ENCODE data around the gene LAMC1. TPM values are rescaled to one million over a fixed set of nuclear protein-coding genes. Genes with fewer than 3 reads are reported as not detected.
"Not testable (repeated sequence)": the region's sequence is repeated elsewhere in the genome, so short reads cannot be mapped to it uniquely, and the experiment has no call there.

Gene LAMC1
- total RNA-seq, 1 experiment from 2014 or later = 190 TPM

- no peak for DNase-seq (ENCODE audit: low spot score)
These were observed 125.4 kb downstream of the LAMC1 start for GRCh38 chr1:183148599-183148998.

GRCh38 chr1:183149273-183149672 lies 126.1 kb downstream of the LAMC1 start:
- no peak for DNase-seq (ENCODE audit: low spot score)

GRCh38 chr1:183150032-183150431 lies 126.8 kb downstream of the LAMC1 start:
- DNase-seq (ENCODE audit: low spot score) = not testable (repeated sequence)

DNA sequence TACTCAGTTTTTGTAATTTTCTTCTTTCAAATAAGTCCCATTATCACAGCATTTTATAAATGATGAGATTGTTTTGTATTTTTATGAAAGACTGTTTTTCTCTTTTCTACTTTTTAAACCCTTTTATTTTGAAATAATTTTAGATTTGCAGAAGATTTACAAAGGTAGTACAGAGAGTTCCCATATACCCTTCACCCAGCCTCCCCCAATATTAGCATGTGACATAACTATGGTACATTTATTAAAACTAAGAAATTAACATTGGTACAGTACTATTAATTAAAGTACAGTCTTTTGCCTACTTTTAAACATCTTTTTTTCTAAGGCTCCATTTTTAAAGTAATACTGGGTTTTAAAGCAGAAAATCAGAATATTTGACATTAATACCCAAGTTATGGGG lies 127.2 kb downstream of the LAMC1 start:
- no peak for DNase-seq (ENCODE audit: low spot score)

- no peak for DNase-seq (ENCODE audit: low spot score)
These were observed 129.0 kb downstream of the LAMC1 start for GRCh38 chr1:183152180-183152579.

DNA sequence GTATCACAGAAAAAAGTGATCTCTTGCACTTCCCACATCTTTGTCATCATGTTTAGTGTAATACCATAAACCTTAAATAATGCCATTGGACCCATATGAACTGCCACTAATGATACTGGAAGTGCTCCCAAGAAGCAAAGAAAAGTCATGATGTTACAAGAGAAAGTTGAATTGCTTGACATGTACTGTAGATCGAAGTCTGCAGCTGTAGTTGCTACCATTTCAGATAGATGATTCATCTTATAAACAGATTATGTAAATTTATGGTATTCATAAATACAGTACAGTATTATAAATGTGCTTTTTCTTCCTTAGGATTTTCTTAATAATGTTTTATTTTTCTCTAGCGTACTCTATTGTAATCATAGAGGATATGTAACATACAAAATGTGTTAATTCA lies 132.7 kb downstream of the LAMC1 start:
- no peak for DNase-seq (ENCODE audit: low spot score)

DNA sequence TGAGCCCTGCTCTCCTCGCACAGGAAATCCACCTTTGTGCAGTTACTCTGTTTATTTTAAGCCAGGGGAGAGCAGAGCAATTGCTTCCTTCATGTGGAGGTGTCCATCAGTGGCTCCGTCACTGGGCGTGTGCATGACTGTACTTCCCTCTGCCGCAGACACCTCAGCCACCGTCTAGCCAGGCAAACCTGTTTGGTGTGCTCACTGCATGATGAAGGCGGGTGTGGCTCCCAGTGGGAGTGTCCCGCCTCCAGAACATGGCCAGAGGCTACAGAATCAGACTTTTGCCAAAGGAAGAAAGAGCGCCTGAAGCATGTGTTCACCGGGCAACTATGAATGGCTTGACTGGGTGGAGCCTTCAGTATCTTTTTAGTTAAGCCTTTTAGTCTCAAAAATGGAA lies 136.7 kb downstream of the LAMC1 start:
- peak; percentile 96 for DNase-seq (ENCODE audit: low spot score)

DNA sequence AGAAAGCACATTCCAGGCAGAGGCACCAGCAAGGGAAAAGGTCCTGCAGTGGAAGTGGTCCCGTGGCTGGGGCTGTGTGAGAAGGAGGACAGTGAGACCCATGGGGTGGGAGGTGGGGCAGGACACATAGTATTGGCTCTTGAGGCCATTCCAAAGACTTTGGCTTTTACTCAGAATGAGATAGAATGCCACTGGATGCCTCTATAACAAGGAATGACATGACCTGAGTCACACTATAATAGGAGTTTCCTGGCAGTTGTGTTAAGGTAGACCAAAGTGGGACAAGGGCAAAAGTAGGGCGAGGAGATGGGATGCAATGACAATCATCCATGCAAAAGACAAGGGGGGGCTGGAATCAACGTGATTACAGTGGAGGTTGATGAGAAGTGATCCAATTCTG lies 138.2 kb downstream of the LAMC1 start:
- DNase-seq (ENCODE audit: low spot score) = peak; percentile 33

GRCh38 chr1:183163316-183163715 lies 140.1 kb downstream of the LAMC1 start:
- DNase-seq (ENCODE audit: low spot score) = peak; percentile 95

- DNase-seq (ENCODE audit: low spot score) = peak; percentile 99
These were observed 141.1 kb downstream of the LAMC1 start for GRCh38 chr1:183164340-183164739.

- DNase-seq (ENCODE audit: low spot score) = peak; percentile 33
These were observed 141.7 kb downstream of the LAMC1 start for GRCh38 chr1:183164963-183165362.

DNA sequence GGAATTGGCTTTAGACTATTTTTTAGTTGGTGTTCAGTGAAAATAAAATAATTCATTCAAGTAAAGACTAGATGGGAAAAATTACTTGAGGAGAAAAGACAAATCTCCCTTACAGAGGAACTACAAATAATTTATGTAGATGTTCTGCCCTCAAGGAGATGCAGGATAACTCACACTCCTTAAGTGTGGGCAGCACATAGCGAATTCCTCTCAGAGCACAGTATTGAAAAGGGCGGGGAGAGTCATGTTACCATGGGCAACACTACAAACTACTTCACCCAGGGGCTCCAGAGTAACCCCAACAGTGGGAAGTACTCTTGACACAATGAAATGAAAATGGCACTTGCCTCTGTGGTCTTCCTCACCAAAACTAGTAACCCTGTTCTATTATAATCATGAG lies 142.2 kb downstream of the LAMC1 start:
- peak; percentile 26 for DNase-seq (ENCODE audit: low spot score)

DNA sequence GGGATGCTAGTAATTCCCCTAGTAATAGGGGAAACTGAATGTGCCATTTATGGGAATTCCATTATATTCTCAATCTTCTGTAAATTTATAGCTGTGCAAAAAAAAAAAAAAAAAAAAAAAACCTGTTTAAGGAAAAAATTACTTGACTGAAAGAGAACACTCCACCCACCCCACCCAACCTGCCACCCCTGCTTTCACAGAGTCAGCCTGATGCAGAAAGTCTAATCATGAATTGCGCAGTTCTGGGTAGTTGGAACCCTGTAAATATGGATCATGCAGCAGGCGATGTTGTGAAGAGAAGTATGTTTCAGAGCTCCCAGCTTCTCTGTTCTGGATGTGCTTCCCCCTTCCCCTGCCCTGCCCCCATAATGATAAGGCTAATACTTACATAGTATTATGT lies 143.2 kb downstream of the LAMC1 start:
- no peak for DNase-seq (ENCODE audit: low spot score)

DNA sequence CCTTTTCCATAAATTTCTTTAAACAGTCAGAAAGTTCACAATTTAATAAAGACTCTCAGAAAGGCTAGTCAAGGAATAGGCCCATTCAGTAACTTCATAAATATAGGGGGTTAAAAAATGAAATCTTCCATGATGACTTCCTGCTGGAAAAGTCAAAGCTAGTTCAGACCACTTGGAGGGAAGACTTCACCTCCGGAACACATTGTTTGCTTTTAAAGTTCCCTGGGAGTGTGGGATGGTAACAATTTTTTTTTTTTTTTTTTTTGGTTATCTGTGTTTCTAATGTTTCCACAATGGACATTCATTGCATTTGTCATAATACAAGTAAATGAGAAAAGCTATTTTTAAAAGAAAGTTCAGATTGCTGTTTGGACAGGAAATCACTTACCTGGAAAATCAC lies 144.5 kb downstream of the LAMC1 start:
- no peak for DNase-seq (ENCODE audit: low spot score)

GRCh38 chr1:183168308-183168707 lies 145.1 kb downstream of the LAMC1 start:
- no peak for DNase-seq (ENCODE audit: low spot score)

GRCh38 chr1:183173828-183174227 lies 150.6 kb downstream of the LAMC1 start:
- DNase-seq (ENCODE audit: low spot score) = no peak

GRCh38 chr1:183175631-183176030 lies 152.4 kb downstream of the LAMC1 start:
- DNase-seq (ENCODE audit: low spot score) = no peak

- no peak for DNase-seq (ENCODE audit: low spot score)
These were observed 155.3 kb downstream of the LAMC1 start for GRCh38 chr1:183178545-183178944.

- no peak for DNase-seq (ENCODE audit: low spot score)
These were observed 155.8 kb downstream of the LAMC1 start for GRCh38 chr1:183179033-183179432.

DNA sequence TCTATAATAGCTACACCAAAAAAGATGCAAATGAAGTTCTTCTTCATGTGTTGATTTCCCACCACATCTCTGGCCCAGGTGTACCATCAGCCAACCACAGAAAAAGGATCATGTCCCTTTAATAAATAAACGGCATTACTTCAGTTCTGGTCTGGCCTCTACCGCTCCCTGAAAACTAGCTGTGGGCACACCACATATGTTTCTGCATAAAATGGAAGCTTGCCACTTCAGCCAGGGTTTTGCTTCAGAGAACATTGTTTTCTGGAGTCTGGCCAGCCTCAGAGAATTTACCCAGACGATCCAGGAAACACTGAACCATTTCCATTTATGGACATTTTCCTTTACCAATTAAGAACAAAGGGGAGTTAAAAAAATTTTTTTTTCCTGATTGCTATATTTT lies 157.0 kb downstream of the LAMC1 start:
- DNase-seq (ENCODE audit: low spot score) = peak; percentile 90

- peak; percentile 99 for DNase-seq (ENCODE audit: low spot score)
These were observed 157.4 kb downstream of the LAMC1 start for GRCh38 chr1:183180634-183181056.

- DNase-seq (ENCODE audit: low spot score) = peak; percentile 85
These were observed 162.8 kb downstream of the LAMC1 start, which contains the start of gene LAMC2 for GRCh38 chr1:183185941-183186490. TSS of gene LAMC2 (plus strand) at chr1:183186264. CDS start at chr1:183186353, 89 bp downstream.

DNA sequence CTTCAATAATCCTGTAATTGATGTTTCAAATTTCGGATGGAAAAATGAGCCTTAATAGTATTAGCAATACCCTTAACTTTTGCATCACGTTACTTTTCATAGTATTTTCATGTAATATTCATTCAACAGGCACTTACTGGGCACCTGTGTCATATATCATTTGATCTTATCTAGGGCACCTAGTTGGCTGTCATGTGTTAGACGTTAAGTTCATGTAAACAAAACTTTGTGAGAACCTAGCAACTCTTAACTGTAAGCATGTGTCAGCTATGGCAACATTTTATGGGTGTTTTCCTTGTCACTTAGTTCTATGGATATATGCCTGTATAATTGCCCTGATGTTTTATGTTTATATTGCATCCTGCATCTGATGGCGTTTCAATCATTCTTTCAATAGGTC lies 163.6 kb downstream of the LAMC1 start:
- no peak for DNase-seq (ENCODE audit: low spot score)

DNA sequence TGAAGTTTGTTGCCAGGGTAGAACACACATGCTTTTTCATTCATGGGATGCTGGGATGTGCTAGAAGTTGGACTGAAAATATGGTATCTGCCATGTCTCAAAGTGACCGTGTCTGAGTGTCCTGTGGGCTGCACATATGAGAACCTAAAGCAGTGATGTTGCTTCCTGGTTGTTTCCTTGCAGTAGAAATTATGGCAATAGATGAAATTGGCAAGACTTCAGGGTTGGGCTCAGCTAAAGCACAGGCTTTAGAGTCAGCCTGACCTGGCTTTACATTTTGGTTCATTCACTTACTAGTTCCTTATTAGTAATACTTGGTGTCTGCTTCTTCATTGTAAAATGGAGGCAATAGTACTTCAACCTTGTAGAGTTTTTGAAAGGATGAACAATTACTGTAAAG lies 165.0 kb downstream of the LAMC1 start:
- no peak for DNase-seq (ENCODE audit: low spot score)
